Measurements from ENCODE around the gene ALMS1. TPM values are rescaled to one million over a fixed set of nuclear protein-coding genes. Genes with fewer than 3 reads are reported as not detected.
A peak's percentile ranks its signal among the peaks of the same experiment; 100 is the strongest.

ALMS1 gene
- total and polyA plus RNA-seq, 9 of the 15 experiments (the other 6 are each of a cell fraction or from before 2014, with no cell fraction given) = 1.4 to 26.3 (median 13.6) TPM

DNA sequence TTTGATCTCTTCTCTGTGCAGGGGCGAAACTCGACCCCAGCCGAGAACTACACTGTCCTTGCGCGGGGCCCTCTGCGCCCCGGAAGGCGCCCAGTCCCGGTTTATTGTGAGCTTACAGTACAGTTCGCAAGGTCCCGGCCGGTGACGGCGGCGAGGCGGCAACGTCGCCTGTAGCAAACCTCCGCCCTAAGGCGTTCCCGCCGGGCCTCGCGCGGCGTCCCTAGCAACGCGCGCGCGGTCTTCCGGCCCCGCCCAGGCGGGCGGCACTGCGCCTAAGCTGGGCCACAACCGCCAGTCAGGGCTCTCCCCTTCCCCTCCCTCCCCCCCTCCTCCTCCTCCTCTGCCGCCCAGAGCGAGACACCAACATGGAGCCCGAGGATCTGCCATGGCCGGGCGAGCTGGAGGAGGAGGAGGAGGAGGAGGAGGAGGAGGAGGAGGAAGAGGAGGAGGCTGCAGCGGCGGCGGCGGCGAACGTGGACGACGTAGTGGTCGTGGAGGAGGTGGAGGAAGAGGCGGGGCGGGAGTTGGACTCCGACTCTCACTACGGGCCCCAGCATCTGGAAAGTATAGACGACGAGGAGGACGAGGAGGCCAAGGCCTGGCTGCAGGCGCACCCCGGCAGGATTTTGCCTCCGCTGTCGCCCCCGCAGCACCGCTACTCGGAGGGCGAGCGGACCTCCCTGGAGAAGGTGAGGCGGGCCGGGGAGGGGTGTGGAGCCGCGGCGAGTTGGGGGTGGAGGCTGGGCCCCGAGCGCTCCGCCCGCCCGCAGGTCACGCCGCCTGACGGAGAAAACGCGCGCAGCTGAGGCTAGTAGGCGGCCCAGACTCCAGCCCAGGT is at the start of gene ALMS1 (continued):
- TF ChIP-seq, protein P1, sequence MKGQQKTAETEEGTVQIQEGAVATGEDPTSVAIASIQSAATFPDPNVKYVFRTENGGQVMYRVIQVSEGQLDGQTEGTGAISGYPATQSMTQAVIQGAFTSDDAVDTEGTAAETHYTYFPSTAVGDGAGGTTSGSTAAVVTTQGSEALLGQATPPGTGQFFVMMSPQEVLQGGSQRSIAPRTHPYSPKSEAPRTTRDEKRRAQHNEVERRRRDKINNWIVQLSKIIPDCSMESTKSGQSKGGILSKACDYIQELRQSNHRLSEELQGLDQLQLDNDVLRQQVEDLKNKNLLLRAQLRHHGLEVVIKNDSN (CRISPR knock-in tag; IDR thresholded peaks at IDR 0.05) = no peak
- TF ChIP-seq CREM (IDR thresholded peaks at IDR 0.05; ENCODE audit: low read depth) = peak; percentile 83
- TF ChIP-seq, protein P2, sequence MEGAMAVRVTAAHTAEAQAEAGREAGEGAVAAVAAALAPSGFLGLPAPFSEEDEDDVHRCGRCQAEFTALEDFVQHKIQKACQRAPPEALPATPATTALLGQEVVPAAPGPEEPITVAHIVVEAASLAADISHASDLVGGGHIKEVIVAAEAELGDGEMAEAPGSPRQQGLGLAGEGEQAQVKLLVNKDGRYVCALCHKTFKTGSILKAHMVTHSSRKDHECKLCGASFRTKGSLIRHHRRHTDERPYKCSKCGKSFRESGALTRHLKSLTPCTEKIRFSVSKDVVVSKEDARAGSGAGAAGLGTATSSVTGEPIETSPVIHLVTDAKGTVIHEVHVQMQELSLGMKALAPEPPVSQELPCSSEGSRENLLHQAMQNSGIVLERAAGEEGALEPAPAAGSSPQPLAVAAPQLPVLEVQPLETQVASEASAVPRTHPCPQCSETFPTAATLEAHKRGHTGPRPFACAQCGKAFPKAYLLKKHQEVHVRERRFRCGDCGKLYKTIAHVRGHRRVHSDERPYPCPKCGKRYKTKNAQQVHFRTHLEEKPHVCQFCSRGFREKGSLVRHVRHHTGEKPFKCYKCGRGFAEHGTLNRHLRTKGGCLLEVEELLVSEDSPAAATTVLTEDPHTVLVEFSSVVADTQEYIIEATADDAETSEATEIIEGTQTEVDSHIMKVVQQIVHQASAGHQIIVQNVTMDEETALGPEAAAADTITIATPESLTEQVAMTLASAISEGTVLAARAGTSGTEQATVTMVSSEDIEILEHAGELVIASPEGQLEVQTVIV (CRISPR knock-in tag; IDR thresholded peaks at IDR 0.05; ENCODE audit: borderline replicate concordance) = no peak
- no peak for TF ChIP-seq ZBTB1 (CRISPR knock-in tag; IDR thresholded peaks at IDR 0.05; ENCODE audit: borderline replicate concordance, low read depth)
- TF ChIP-seq MEF2A (IDR thresholded peaks at IDR 0.05; ENCODE audit: control insufficient read depth, low read depth, low read length) = no peak
- TF ChIP-seq NR4A1 (CRISPR knock-in tag; IDR thresholded peaks at IDR 0.05) = no peak
- 0 out of 2 replicates have a peak, but pooled peaks have one; percentile 2 for TF ChIP-seq NR4A1 (tag; IDR thresholded peaks at IDR 0.05)
- no peak for TF ChIP-seq RBM22 (IDR thresholded peaks at IDR 0.05; ENCODE audit: low read depth, low read length, poor library complexity, severe bottlenecking)
- TF ChIP-seq ZNF253 (CRISPR knock-in tag; conservative IDR thresholded peaks at IDR 0.05) = no peak
- TF ChIP-seq, protein P3, sequence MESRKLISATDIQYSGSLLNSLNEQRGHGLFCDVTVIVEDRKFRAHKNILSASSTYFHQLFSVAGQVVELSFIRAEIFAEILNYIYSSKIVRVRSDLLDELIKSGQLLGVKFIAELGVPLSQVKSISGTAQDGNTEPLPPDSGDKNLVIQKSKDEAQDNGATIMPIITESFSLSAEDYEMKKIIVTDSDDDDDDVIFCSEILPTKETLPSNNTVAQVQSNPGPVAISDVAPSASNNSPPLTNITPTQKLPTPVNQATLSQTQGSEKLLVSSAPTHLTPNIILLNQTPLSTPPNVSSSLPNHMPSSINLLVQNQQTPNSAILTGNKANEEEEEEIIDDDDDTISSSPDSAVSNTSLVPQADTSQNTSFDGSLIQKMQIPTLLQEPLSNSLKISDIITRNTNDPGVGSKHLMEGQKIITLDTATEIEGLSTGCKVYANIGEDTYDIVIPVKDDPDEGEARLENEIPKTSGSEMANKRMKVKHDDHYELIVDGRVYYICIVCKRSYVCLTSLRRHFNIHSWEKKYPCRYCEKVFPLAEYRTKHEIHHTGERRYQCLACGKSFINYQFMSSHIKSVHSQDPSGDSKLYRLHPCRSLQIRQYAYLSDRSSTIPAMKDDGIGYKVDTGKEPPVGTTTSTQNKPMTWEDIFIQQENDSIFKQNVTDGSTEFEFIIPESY (CRISPR knock-in tag; IDR thresholded peaks at IDR 0.05) = no peak
- no peak; a peak in 1 of 4 replicates for TF ChIP-seq TEAD1 (CRISPR knock-in tag; IDR thresholded peaks at IDR 0.05)
- peak; percentile 84 for TF ChIP-seq EGR1 (conservative IDR thresholded peaks at IDR 0.05)
- no peak; the same call in 1 of the 2 replicates for TF ChIP-seq SMARCE1 (IDR thresholded peaks at IDR 0.05)
- no peak for TF ChIP-seq TBL1XR1 (IDR thresholded peaks at IDR 0.05; ENCODE audit: low read length in 2 of 2)
- peak; percentile 17; the same call in 1 of the 2 replicates for TF ChIP-seq BCOR (IDR thresholded peaks at IDR 0.05)
- no peak for TF ChIP-seq ZNF778 (CRISPR knock-in tag; IDR thresholded peaks at IDR 0.05)
- TF ChIP-seq CBFA2T2 (conservative IDR thresholded peaks at IDR 0.05) = no peak
- no peak for TF ChIP-seq ZNF551 (CRISPR knock-in tag; IDR thresholded peaks at IDR 0.05)
- peak in 1 of 2 experiments; percentile 62; a peak in 2 of 4 replicates for TF ChIP-seq HDAC1 (IDR thresholded peaks at IDR 0.05)
- TF ChIP-seq, protein P4, sequence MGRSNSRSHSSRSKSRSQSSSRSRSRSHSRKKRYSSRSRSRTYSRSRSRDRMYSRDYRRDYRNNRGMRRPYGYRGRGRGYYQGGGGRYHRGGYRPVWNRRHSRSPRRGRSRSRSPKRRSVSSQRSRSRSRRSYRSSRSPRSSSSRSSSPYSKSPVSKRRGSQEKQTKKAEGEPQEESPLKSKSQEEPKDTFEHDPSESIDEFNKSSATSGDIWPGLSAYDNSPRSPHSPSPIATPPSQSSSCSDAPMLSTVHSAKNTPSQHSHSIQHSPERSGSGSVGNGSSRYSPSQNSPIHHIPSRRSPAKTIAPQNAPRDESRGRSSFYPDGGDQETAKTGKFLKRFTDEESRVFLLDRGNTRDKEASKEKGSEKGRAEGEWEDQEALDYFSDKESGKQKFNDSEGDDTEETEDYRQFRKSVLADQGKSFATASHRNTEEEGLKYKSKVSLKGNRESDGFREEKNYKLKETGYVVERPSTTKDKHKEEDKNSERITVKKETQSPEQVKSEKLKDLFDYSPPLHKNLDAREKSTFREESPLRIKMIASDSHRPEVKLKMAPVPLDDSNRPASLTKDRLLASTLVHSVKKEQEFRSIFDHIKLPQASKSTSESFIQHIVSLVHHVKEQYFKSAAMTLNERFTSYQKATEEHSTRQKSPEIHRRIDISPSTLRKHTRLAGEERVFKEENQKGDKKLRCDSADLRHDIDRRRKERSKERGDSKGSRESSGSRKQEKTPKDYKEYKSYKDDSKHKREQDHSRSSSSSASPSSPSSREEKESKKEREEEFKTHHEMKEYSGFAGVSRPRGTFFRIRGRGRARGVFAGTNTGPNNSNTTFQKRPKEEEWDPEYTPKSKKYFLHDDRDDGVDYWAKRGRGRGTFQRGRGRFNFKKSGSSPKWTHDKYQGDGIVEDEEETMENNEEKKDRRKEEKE (IDR thresholded peaks at IDR 0.05; ENCODE audit: borderline replicate concordance in 1 of 2, control insufficient read depth in 1 of 2, low read depth in 2 of 2, low read length in 1 of 2) = no peak

All from K562 (cell line).